LNCAP (cell line): ENCODE data around the gene DNM2.

Experiments used
- CTCF ChIP-seq: fragments of 450-650 bp; IDR thresholded peaks from 2 replicates; pipeline ENCODE4 v1.5.1; 2017; ENCODE audit warnings: mild to moderate bottlenecking

The DNM2 gene

GRCh38 chr19:10735741-10736140, 17.9 kb downstream of the DNM2 start:
- TF ChIP-seq CTCF: no peak

GRCh38 chr19:10736189-10736588, 18.3 kb downstream of the DNM2 start:
- no peak for TF ChIP-seq CTCF

- TF ChIP-seq CTCF: no peak
Observed at GRCh38 chr19:10736916-10737551, 19.2 kb downstream of the DNM2 start.

- TF ChIP-seq CTCF: no peak
Observed at GRCh38 chr19:10737722-10738121, 19.8 kb downstream of the DNM2 start.

- TF ChIP-seq CTCF: no peak
Observed at GRCh38 chr19:10740798-10741197, 22.9 kb downstream of the DNM2 start.

GRCh38 chr19:10742476-10742875, 24.6 kb downstream of the DNM2 start:
- TF ChIP-seq CTCF: no peak

GRCh38 chr19:10744253-10744798, 26.4 kb downstream of the DNM2 start:
- TF ChIP-seq CTCF: no peak
